Ovary (tissue), 9 donors: ENCODE measurements around the gene C2orf78. TPM values are rescaled to one million over a fixed set of nuclear protein-coding genes. Genes with fewer than 3 reads are reported as not detected.

Experiments used
- DNase-seq, 5 donors: peaks; one replicate each; pipeline ENCODE4 v3.0.0-alpha.2; 2019 to 2020
- H3K27ac ChIP-seq, 2 donors: fragments of 200-600 bp; one replicate each; pipeline versions ENCODE4 v1.5.1 to v1.8.0; 2019 to 2022
- H3K27me3 ChIP-seq: fragments of 200-600 bp; one replicate; pipeline ENCODE4 v1.8.0; 2022
- H3K36me3 ChIP-seq: fragments of 200-600 bp; sonication (generic); one replicate; pipeline ENCODE4 v1.5.1; 2019
- H3K4me1 ChIP-seq: one replicate; pipeline ENCODE4 v1.8.1; 2013; ENCODE audit warnings: mild to moderate bottlenecking, moderate library complexity; ENCODE audit not compliant: insufficient read depth
- H3K4me3 ChIP-seq: fragments of 200-600 bp; sonication (generic); one replicate; pipeline ENCODE4 v1.5.1; 2017
- H3K9me3 ChIP-seq, 2 donors: fragments of 200-600 bp in 1 of 2; sonication (generic) in 1 of 2; one replicate each; pipeline versions ENCODE4 v1.5.1 to v1.8.1; 2013 to 2019; ENCODE audit warnings: mild to moderate bottlenecking in 1 of 2, moderate library complexity in 1 of 2
- CTCF ChIP-seq, 3 donors: fragments of 450-650 bp in 2 of 3; fragments of 200-600 bp in 1 of 3; IDR thresholded peaks; one replicate each; pipeline versions ENCODE4 v1.5.1 to v1.8.0; 2016 to 2022; ENCODE audit warnings: antibody characterized with exemption in 3 of 3, mild to moderate bottlenecking in 1 of 3
- EP300 ChIP-seq: sonication (generic); formaldehyde crosslinking; IDR thresholded peaks from one replicate; pipeline ENCODE4 v1.6.1; 2017; ENCODE audit warnings: antibody characterized with exemption
- POLR2A ChIP-seq: fragments of 450-650 bp; IDR thresholded peaks from one replicate; pipeline ENCODE4 v1.6.1; 2017; ENCODE audit warnings: antibody characterized with exemption, mild to moderate bottlenecking, moderate library complexity
- WGBS, 3 donors: extraction: QIAGEN DNeasy Blood & Tissue Kit in 1 of 3; methylation state at CpG; one replicate each; pipeline versions ENCODE4 v1.1.5 to v1.1.7; 2013 to 2017; 5-methylcytosine and 5-hydroxymethylcytosine counted together
- intact Hi-C, 4 donors: fragments of 100-400 bp; cut with DNase I; formaldehyde crosslinking; loops; one replicate each; pipeline versions ENCODE4 v1.11.0 to v1.15.1; 2022 to 2023
- polyA plus RNA-seq, 2 donors: library from polyadenylated mRNA; stranded (reverse); fragments of 200-250 nt in 1 of 2; fragments of 350-450 nt in 1 of 2; fragmentation: Illumina TruSeq in 1 of 2; extraction: RNeasy Lipid Tissue Mini Kit (QIAGEN cat#74804) in 1 of 2; gene quantifications; one replicate each; pipeline ENCODE4 v1.2.3, GENCODE V29; 2013 to 2014
- total RNA-seq, 7 donors: library from RNA; depleted of rRNA in 2 of 7; stranded (reverse); fragments of >200 nt in 2 of 7; fragmentation: NEBNext Ultra II Directional in 3 of 7; extraction: Animal tissue kit (Norgen Biotek cat#: 25700) in 3 of 7; gene quantifications; one replicate each; pipeline versions ENCODE4 v1.1.0 to v1.2.4, GENCODE V29; 2016 to 2023
- donor health status: DM: no; HTN: no; CAD: no; lungs with moderate emphysema.
- donor health status: DM: no; HTN: no; CAD: no.
- donor health status: Bipolar disorder and iron deficiency.
- donor health status: DM: yes; HTN: yes; CAD: no.
- donor health status: DM: no; HTN: no; CAD: no.
- donor health status: DM: yes; HTN: yes; CAD: no.

The C2orf78 gene
- total and polyA plus RNA-seq, 9 donors = not detected

- Histone ChIP-seq H3K9me3 (no peaks in the 10 kb centered on the region), H3K27me3 (no peaks in the 10 kb centered on the region), H3K36me3 (no peaks in the 10 kb centered on the region), H3K4me1 (peaks cover 9% of the 10 kb centered on the region), H3K27ac (no peak overlapping the region), H3K4me3 (no peak overlapping the region)
- intact Hi-C loops = no loop called here
- TF ChIP-seq CTCF (IDR thresholded peaks at IDR 0.05) = no peak
- TF ChIP-seq EP300 = no peak
- no peak for TF ChIP-seq POLR2A
- WGBS, 3 donors = 1 to 3% (median 2%) methylated on average over 3 of the region's 3 CpGs
- DNase-seq = peak in 3 of 5 donors; percentile 54 to 65 (median 60)
These were observed 24.7 kb upstream of the C2orf78 start for GRCh38 chr2:73759285-73759764.

- no peaks in the 10 kb centered on the region for H3K9me3 ChIP-seq
- no peak overlapping the region for H3K4me3 ChIP-seq
- TF ChIP-seq POLR2A = no peak
- no peak for TF ChIP-seq CTCF (IDR thresholded peaks at IDR 0.05)
- TF ChIP-seq EP300 = no peak
- no peaks in the 10 kb centered on the region for H3K27me3 ChIP-seq
- no peak overlapping the region for H3K27ac ChIP-seq
- intact Hi-C loops = no loop called here
- 80 to 87% (median 83%) methylated on average over 2 of the region's 2 CpGs for WGBS, 3 donors
- H3K4me1 ChIP-seq = peaks cover 9% of the 10 kb centered on the region
- no peak for DNase-seq
- H3K36me3 ChIP-seq = no peaks in the 10 kb centered on the region
These were observed 24.1 kb upstream of the C2orf78 start for GRCh38 chr2:73759904-73760303.

GRCh38 chr2:73762571-73762970, 21.4 kb upstream of the C2orf78 start:
- Histone ChIP-seq H3K4me3 (no peak overlapping the region), H3K9me3 (no peaks in the 10 kb centered on the region), H3K27me3 (no peaks in the 10 kb centered on the region), H3K36me3 (no peaks in the 10 kb centered on the region), H3K4me1 (peaks cover 9% of the 10 kb centered on the region), H3K27ac (no peak overlapping the region)
- TF ChIP-seq EP300 = no peak
- TF ChIP-seq POLR2A = no peak
- TF ChIP-seq CTCF (IDR thresholded peaks at IDR 0.05) = no peak
- DNase-seq = no peak
- intact Hi-C loops = no loop called here
- 38 to 75% (median 59%) methylated on average over 1 of the region's 1 CpG for WGBS, 3 donors

- peaks cover under 1% of the 10 kb centered on the region for H3K4me1 ChIP-seq
- TF ChIP-seq POLR2A (no peak), EP300 (no peak)
- intact Hi-C loops = no loop called here
- 84 to 100% (median 95%) methylated on average over 1 of the region's 1 CpG for WGBS, 3 donors
- H3K27ac ChIP-seq = no peak overlapping the region
- DNase-seq = no peak
- H3K27me3 ChIP-seq = no peaks in the 10 kb centered on the region
- H3K4me3 ChIP-seq = no peak overlapping the region
- H3K36me3 ChIP-seq = no peaks in the 10 kb centered on the region
- H3K9me3 ChIP-seq = no peaks in the 10 kb centered on the region
These were observed 19.0 kb upstream of the C2orf78 start for GRCh38 chr2:73764945-73765344.

GRCh38 chr2:73766349-73766748, 17.6 kb upstream of the C2orf78 start:
- WGBS, 3 donors = 85 to 97% (median 89%) methylated on average over 1 of the region's 1 CpG
- no peaks in the 10 kb centered on the region for H3K27me3 ChIP-seq
- no peaks in the 10 kb centered on the region for H3K4me1 ChIP-seq
- no peak for TF ChIP-seq POLR2A
- TF ChIP-seq CTCF (IDR thresholded peaks at IDR 0.05) = no peak
- TF ChIP-seq EP300 = no peak
- no peak for DNase-seq
- no peak overlapping the region for H3K27ac ChIP-seq
- intact Hi-C loops = no loop called here
- no peaks in the 10 kb centered on the region for H3K36me3 ChIP-seq
- H3K9me3 ChIP-seq = no peaks in the 10 kb centered on the region
- no peak overlapping the region for H3K4me3 ChIP-seq
